GM12874 (cell line): ENCODE measurements around the gene CEACAM19.

Experiments used
- TF ChIP-seq, protein P1 (sequence below): IDR thresholded peaks from 2 replicates; pipeline ENCODE4 v1.5.1; 2011; ENCODE audit warnings: low read depth, mild to moderate bottlenecking, control low read depth, low read length, moderate library complexity; ENCODE audit not compliant: insufficient read depth

CEACAM19 gene

DNA sequence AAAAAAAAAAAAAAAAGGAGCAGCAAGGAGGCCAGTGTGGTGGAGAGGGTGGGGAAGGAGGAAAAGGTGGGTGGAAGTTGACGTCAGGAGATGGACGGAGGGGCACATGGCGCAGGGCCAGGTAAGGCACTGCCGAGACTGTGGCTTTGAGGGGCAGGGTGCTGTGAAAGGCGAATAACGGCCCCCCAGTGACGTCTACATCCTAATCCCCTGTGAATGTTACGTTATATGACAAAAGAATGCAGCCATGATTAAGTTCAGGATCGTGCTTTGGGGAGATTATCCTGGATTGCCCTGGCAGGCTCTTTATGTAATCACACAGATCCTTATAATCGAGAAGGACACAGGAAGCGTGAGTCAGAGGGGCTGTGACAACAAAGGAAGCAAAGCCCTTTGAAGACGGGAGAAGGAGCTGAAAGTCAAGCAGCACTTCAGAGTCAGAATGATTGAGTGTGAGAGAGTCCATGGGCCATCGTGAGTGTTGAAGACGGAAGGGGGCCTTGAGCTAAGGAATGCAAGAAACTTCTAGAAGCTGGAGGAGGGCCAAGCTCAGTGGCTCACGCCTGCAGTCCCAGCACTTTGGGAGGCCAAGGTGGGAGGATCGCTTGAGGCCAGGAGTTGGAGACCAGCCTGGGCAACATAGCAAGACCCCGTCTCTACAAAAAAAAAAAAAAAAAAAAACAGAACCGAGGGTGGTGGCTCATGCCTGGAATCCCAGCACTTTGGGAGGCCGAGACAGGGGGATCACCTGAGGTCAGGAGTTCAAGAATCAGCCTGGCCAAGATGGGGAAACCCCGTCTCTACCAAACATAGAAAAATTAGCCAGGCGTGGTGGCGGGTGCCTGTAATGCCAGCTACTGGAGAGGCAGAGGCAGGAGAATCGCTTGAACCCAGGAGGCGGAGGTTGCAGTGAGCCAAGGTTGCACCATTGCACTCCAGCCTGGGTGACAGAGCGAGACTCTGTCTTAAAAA is 13.9 kb downstream of the CEACAM19 start:
- TF ChIP-seq, protein P1, sequence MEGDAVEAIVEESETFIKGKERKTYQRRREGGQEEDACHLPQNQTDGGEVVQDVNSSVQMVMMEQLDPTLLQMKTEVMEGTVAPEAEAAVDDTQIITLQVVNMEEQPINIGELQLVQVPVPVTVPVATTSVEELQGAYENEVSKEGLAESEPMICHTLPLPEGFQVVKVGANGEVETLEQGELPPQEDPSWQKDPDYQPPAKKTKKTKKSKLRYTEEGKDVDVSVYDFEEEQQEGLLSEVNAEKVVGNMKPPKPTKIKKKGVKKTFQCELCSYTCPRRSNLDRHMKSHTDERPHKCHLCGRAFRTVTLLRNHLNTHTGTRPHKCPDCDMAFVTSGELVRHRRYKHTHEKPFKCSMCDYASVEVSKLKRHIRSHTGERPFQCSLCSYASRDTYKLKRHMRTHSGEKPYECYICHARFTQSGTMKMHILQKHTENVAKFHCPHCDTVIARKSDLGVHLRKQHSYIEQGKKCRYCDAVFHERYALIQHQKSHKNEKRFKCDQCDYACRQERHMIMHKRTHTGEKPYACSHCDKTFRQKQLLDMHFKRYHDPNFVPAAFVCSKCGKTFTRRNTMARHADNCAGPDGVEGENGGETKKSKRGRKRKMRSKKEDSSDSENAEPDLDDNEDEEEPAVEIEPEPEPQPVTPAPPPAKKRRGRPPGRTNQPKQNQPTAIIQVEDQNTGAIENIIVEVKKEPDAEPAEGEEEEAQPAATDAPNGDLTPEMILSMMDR: no peak

DNA sequence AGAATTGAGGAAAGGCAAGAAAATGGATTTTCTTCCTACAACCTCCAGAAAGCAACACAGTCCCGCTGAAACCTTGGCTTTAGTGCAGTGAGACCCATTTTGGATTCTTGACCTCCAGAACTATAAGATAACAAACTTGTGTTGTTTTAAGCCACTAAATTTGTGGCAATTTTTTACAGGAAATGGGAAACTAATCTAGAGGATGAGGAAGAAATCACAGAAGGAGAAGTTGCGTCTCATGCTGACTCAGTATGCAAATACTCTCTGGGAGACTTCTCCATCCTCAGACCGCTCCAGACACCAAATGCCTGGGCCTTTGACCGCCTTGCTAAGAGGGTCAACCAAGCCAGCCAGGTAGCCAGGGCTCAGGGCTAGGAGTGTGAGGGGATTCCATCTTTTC is 14.6 kb downstream of the CEACAM19 start:
- TF ChIP-seq, protein P1: no peak

DNA sequence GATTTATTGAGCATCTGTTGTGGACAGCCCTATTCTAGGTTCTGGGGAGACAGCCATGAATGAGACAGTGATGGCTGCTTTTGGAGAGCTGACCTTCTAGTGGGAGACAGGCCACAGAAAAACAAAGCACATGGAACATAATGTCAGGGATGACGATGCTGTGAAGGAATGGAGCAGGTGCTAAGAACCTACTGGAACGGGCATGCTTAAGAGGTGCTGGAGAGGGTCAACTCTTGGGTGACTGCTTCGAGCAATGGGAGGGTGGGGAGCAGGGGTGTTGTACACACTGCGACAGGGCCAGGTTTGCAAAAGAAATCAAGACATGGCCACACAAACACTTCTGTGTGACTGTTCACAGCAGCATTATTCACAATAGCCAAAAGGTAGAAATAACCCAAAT is 15.6 kb downstream of the CEACAM19 start:
- TF ChIP-seq, protein P1: no peak

DNA sequence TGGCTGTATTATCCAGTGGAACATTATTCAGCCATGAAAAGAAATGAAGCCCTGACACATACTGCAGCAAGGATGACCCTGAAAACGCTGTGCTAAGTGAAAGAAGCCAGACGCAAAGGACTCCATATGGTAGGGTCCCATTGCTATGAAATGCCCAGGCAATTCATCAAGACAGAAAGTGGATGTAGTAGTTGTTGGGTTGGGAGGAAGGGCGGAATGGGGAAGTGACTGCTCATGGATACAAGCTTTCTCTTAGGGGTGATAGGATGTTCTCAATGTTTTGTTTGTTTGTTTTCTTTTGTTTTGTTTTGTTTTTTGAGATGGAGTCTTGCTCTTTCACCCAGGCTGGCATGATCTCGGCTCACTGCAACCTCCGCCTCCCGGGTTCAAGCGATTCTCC is 16.6 kb downstream of the CEACAM19 start:
- TF ChIP-seq, protein P1: no peak

DNA sequence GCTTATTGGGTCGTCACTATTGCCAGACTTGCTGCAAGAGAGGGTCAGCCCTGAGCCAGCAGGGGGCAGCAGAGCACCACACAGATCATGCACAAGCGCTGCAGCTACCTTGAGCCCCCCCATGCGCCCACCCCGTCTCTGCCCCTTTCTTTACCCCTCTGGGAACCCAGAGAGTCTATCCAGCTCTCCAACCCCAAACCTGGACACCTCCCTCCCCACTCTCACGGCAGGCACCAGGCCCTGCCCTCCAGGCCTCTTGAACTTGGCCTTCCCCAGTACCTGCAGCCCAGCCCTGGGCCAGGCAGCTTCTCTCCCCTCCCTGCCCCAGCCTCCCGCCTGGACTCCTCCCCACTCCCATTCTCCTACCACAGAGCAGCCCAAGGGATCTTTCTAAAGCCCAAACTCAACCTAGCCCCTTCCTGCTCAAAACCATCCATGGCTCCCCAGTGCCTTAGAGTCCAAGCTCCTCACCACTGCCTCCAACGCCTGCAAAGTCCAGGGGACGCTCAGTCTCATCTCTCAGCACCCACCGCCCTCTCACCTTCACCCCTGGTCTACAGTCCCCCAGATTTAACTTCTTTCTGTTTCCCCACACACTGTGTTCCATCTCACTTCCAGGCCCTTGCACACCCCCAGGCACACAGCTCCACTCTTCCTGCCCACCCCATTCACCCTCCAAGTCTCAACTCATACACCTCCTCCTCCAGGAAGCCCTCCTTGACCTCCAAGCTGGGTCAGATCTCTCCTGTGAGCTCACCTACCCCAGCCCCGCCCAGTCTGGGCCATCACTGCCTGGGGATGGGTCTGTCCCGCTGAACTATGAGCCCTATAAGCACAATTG is 18.2 kb downstream of the CEACAM19 start:
- TF ChIP-seq, protein P1: peak; percentile 96

DNA sequence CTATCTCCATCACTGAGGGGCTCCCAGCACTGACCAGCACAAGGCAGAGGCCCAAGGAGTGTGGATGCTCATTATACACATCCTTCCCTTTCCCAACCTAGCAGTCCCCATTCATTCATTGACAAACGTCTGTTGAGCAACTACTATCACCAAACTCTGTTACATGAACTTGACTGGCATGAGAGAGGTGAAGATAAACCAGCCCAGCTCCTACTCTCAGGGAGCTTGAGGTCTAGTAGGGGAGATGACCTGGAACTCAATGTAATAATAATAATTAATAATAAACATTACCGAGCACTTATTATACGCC is 18.8 kb downstream of the CEACAM19 start:
- TF ChIP-seq, protein P1: no peak

DNA sequence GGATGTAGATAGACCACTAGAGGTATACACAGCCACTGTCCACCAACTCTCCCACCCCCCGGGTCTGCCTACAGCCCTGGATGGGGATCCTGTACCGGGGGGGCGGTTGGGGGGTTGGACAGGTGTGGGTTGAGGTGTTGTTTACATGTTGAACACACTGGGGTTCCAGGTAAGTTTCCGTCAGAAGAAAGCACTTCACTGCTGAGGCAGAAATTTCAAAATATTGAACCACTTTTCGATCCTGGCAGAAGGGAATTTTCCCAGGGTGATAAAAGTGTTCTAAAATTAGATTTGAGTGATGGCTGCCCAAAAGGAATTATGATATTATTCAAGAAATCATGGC is 21.1 kb downstream of the CEACAM19 start:
- TF ChIP-seq, protein P1: no peak
